ENCODE results near the gene ING5.
"Not testable (repeated sequence)": the region's sequence is repeated elsewhere in the genome, so short reads cannot be mapped to it uniquely, and the experiment has no call there.

Gene ING5

DNA sequence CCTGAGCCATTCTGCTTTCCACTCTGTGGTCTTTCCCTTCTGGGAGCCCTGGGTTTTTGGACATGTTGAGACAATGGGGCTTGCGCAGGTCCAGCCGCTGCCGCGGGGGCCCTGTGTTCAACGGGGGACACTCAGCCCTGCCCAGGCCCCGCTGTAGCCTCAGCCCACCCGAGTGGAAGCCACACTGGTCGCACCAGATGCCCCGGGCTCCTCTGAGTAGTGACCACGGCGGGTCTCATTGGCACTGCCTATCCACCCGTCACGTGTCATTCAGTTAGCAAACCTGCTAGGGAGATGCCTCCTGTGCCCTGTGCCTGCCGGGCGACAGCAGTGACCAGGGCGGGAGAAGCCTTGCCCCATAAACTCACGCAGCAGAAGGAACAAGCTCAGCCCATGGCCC, 51.7 kb downstream of the ING5 start:
- H3K4me3 Mint-ChIP-seq: no peak overlapping the region
- no peaks in the 10 kb centered on the region for H3K9me3 Mint-ChIP-seq
- DNase-seq (no peak), ATAC-seq (replicated peaks) (no peak)
- H3K27ac Mint-ChIP-seq: no peak overlapping the region
- H3K4me1 Mint-ChIP-seq (ENCODE audit: low read depth in 2 of 2): peaks cover 0 to 3% of the 10 kb centered on the region in 2 donors
- peaks cover 28% of the 10 kb centered on the region for H3K36me3 Mint-ChIP-seq (ENCODE audit: insufficient read depth)
- H3K27me3 Mint-ChIP-seq: no peaks in the 10 kb centered on the region

DNA sequence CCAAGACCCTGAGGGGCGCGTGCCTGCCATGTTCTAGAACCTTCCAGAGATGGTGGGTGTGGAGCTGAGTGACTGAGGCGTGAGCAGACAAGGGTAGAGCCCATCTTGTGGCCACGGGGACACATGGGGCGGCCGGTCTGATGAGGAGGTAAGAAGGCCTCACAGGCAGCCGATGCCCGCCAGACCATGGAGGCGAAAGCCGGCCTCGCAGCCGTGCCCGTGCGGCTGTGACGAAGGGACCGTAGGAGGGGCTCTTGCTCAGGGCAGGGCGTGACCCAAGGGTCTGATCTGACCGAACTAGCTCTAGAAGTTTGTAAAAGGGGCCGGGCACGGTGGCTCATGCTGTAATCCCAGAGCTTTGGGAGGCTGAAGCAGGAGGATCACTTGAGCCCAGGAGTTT, 52.2 kb downstream of the ING5 start:
- H3K4me3 Mint-ChIP-seq: no peak overlapping the region
- no peaks in the 10 kb centered on the region for H3K27me3 Mint-ChIP-seq
- peaks cover 0 to 3% of the 10 kb centered on the region in 2 donors for H3K4me1 Mint-ChIP-seq (ENCODE audit: low read depth in 2 of 2)
- no peak for DNase-seq
- no peak for ATAC-seq (replicated peaks)
- H3K27ac Mint-ChIP-seq: no peak overlapping the region
- H3K36me3 Mint-ChIP-seq (ENCODE audit: insufficient read depth): peaks cover 31% of the 10 kb centered on the region
- H3K9me3 Mint-ChIP-seq: no peaks in the 10 kb centered on the region

DNA sequence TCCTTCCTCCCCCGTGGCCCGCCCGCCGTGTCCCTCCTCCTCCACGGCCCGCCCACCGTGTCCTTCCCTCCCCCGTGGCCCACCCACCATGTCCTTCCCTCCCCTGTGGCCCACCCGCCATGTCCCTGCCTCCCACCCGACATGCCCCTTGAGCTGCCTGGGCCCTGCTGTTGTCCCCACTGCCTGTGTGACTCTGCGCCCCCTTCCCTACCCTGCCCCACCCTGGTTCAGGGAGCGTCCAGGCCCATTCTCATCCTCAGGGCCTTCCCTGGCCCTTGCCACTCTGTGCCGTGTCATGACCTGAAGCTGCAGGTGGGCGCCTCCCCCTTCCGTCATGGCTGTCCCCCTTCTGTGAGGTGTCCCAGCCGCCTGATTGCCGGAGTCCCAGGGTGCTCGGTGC, 53.3 kb downstream of the ING5 start:
- no peak overlapping the region for H3K27ac Mint-ChIP-seq
- no peaks in the 10 kb centered on the region for H3K9me3 Mint-ChIP-seq
- H3K27me3 Mint-ChIP-seq: no peaks in the 10 kb centered on the region
- H3K36me3 Mint-ChIP-seq (ENCODE audit: insufficient read depth): peaks cover 35% of the 10 kb centered on the region
- no peak for DNase-seq
- H3K4me3 Mint-ChIP-seq: no peak overlapping the region
- H3K4me1 Mint-ChIP-seq (ENCODE audit: low read depth in 2 of 2): peaks cover 0 to 6% of the 10 kb centered on the region in 2 donors
- ATAC-seq (replicated peaks): no peak

DNA sequence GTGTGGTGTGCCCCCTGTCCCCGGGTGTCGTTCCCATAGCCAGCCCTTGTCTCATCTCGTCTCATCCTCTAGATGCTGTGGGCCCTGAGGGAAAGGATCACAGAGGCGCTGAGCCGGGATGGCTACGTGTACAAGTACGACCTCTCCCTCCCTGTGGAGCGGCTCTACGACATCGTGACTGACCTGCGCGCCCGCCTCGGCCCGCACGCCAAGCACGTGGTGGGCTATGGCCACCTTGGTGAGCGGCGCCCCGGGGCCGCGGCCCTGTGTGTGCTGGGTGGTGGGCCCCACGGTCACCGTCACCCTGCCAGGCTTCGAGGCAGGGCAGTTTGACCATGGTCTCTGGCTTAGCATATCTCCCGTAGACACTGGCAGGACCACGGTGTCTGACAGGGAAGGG, 53.9 kb downstream of the ING5 start:
- ATAC-seq (replicated peaks) (no peak), DNase-seq (no peak)
- peaks cover 2 to 7% of the 10 kb centered on the region in 2 donors for H3K4me1 Mint-ChIP-seq (ENCODE audit: low read depth in 2 of 2)
- H3K9me3 Mint-ChIP-seq: peaks cover 0 to under 1% of the 10 kb centered on the region in 2 donors
- H3K27me3 Mint-ChIP-seq: no peaks in the 10 kb centered on the region
- H3K4me3 Mint-ChIP-seq: no peak overlapping the region
- no peak overlapping the region for H3K27ac Mint-ChIP-seq
- peaks cover 39% of the 10 kb centered on the region for H3K36me3 Mint-ChIP-seq (ENCODE audit: insufficient read depth)

DNA sequence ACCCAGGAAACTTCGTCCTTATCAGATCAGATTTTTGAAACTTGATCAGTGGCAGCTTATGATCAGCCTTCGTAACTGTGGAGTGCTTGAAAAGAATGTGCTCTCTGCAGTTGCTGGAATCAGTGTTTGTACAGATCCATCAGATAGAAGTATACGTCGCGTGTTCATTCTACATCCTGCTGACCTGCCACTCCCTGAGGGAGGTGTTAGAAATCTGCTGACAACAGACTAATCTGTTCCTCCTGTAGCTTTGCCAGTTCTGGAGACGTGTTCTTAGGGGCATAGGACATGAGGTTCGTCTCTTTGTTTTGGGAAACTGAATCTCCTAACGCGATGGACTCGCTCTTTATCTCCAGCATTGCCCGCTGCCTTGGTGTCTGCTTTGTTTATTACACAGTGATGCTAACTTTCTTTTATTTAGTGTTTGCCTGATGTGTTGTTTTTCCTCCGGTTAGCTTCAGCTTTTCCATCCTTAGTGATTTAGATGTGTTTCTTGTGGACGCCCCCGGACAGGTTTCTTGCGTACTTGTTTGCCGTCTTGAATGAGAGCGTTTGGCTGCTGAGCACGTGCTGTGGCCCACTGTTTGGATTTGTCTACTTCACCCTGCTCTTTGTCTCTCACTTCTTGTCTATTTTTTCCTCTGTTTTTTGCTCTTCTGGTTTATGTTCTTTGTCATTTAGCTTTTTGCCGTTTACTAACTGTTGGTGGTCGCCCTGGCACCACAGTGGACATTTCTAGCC, 57.4 kb downstream of the ING5 start:
- ATAC-seq (replicated peaks) (no peak), DNase-seq (no peak)
- Mint-ChIP-seq H3K4me1 (ENCODE audit: low read depth in 2 of 2) (peaks cover 26 to 30% of the 10 kb centered on the region in 2 donors), H3K27me3 (no peaks in the 10 kb centered on the region), H3K4me3 (peak overlapping the region in 1 of 2 donors; percentile 22), H3K27ac (peak overlapping the region in 1 of 2 donors; percentile 30), H3K9me3 (peaks cover 0 to 2% of the 10 kb centered on the region in 2 donors), H3K36me3 (ENCODE audit: insufficient read depth) (peaks cover 63% of the 10 kb centered on the region)

DNA sequence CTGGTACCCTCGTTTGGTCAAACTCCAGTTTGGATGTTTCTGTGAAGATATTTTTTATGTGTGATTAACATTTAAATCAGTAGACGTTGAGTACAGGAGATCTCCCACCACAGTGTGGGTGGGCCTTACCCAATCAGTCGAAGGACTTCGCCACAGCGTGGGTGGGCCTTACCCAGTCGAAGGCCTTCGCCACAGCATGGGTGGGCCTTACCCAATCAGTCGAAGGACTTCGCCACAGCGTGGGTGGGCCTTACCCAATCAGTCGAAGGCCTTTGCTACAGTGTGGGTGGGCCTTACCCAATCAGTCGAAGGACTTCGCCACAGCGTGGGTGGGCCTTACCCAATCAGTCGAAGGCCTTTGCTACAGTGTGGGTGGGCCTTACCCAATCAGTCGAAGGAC, 58.1 kb downstream of the ING5 start:
- peak overlapping the region in 1 of 2 donors; percentile 30 for H3K27ac Mint-ChIP-seq
- not testable (repeated sequence) for H3K27me3 Mint-ChIP-seq

DNA sequence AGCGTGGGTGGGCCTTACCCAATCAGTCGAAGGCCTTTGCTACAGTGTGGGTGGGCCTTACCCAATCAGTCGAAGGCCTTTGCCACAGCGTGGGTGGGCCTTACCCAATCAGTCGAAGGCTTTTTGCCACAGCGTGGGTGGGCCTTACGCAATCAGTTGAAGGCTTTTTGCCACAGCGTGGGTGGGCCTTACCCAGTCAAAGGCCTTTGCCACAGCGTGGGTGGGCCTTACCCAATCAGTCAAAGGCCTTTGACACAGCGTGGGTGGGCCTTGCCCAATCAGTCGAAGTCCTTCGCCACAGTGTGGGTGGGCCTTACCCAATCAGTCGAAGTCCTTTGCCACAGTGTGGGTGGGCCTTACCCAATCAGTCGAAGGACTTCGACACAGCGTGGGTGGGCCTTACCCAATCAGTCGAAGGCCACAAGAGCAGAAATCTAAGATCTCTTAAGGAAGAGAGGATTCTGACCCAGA, 58.5 kb downstream of the ING5 start:
- H3K27me3 Mint-ChIP-seq: no peaks in the 10 kb centered on the region
- ATAC-seq (replicated peaks) (no peak), DNase-seq (no peak)
- H3K36me3 Mint-ChIP-seq (ENCODE audit: insufficient read depth): peaks cover 61% of the 10 kb centered on the region
- H3K27ac Mint-ChIP-seq: peak overlapping the region; percentile 87 to 89
- peaks cover 29 to 34% of the 10 kb centered on the region in 2 donors for H3K4me1 Mint-ChIP-seq (ENCODE audit: low read depth in 2 of 2)
- no peak overlapping the region for H3K4me3 Mint-ChIP-seq
- H3K9me3 Mint-ChIP-seq: peaks cover 0 to 2% of the 10 kb centered on the region in 2 donors

More for the DNA sequence above, 58.1 kb downstream of the ING5 start:
- H3K4me3 Mint-ChIP-seq; H3K9me3 Mint-ChIP-seq; ATAC-seq (replicated peaks); DNase-seq: not testable (repeated sequence)
- Mint-ChIP-seq H3K36me3 (ENCODE audit: insufficient read depth) (peaks cover 61% of the 10 kb centered on the region), H3K4me1 (ENCODE audit: low read depth in 2 of 2) (peaks cover 29 to 34% of the 10 kb centered on the region in 2 donors)

DNA sequence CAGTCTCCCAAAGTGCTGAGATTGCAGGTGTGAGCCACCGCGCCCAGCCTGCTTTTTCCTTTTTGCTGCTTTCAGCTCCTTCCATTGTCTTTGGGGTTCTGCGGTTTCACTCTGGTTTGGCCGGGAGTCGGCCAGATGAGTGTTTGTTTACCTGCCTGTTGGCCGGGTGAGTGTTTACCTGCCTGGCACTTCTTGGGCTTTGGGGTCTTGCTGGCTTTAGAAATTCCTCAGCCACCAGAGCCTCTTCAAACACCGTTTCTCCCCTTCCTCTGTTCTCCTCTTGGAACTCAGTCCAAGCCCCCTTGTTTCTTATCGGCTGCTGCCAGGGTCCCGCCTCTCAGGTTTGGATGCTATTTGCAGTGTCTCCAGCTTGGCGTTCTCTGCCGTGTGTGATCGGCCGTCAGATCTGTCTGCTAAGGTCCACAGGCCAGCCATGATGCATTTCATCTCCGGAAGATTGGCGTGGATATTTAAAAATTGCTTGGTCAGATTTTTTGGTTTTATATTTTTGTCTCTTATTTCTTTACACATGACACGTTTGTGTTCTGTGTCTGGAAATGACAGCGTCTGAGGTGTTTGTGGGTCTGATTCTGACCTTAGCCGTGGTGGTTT, 60.6 kb downstream of the ING5 start:
- DNase-seq: no peak
- no peak for ATAC-seq (replicated peaks)
- H3K27me3 Mint-ChIP-seq: no peaks in the 10 kb centered on the region

DNA sequence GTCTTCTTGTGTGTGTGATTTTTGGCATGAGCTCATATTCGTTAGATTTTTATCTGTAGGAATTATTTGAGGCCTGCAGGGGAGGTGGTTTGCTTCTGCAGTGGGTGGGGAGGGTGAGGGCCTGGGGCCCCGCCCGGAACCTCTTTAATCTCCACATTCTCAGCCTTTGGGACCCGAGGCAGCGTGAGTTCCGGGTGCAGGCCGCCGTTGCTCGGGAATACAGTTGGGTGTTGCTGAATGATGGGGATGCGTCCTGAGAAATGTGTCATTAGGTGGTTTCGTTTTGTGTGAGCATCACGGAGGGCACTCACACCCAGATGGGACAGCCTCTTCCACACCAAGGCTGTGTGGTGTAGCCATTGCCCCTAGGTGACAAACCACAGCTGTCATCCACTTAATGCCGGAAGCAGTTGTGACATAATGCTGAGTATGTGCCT, 61.1 kb downstream of the ING5 start:
- no peaks in the 10 kb centered on the region for H3K27me3 Mint-ChIP-seq
- peaks cover 48% of the 10 kb centered on the region for H3K36me3 Mint-ChIP-seq (ENCODE audit: insufficient read depth)
- peaks cover 0 to 2% of the 10 kb centered on the region in 2 donors for H3K9me3 Mint-ChIP-seq
- peaks cover 29 to 34% of the 10 kb centered on the region in 2 donors for H3K4me1 Mint-ChIP-seq (ENCODE audit: low read depth in 2 of 2)
- peak overlapping the region; percentile 85 to 87 for H3K4me3 Mint-ChIP-seq
- ATAC-seq (replicated peaks) (peak; percentile 82), DNase-seq (peak; percentile 81 to 87 (median 84))
- peak overlapping the region; percentile 96 to 99 for H3K27ac Mint-ChIP-seq

More for the DNA sequence above, 60.6 kb downstream of the ING5 start:
- H3K4me1 Mint-ChIP-seq (ENCODE audit: low read depth in 2 of 2): peaks cover 29 to 34% of the 10 kb centered on the region in 2 donors
- peak overlapping the region; percentile 85 to 87 for H3K4me3 Mint-ChIP-seq
- peak overlapping the region; percentile 96 to 99 for H3K27ac Mint-ChIP-seq
- H3K36me3 Mint-ChIP-seq (ENCODE audit: insufficient read depth): peaks cover 48% of the 10 kb centered on the region
- peaks cover 0 to 2% of the 10 kb centered on the region in 2 donors for H3K9me3 Mint-ChIP-seq

DNA sequence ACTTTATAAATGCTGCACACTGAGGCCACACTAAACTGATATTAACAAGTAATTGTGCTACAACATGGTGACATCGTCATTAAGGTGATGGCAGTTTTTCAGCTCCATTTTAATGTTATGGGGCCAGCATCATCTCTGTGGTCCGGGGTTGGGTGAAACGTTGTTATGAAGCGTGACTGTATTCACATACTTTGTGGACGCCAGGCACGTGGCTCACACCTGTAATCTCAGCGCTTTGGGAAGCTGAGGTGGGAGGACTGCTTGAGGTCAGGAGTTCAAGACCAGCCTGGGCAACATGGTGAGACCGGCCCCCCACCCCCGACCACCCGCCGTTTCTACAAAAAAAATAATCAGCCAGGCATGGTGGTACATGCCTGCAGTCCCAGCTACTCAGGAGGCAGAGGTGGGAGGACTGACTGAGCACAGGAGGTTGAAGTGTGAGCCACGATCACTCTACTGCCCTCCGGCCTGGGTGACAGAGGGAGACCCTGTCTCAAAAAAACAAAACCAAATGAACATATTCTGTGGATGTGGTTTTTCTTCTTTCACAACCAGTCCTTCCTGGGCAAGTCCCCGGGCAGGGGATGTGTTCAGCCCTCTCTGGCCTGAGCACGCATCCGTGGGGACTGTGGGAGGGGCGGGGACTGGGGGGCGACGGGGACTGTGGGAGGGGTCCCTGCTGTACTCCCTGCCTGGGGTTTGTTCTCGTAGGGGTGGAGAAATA, 61.9 kb downstream of the ING5 start:
- peak in 2 of 3 experiments; percentile 55 to 56 for DNase-seq
- H3K4me3 Mint-ChIP-seq: peak overlapping the region; percentile 85 to 87
- H3K9me3 Mint-ChIP-seq: peaks cover 0 to 2% of the 10 kb centered on the region in 2 donors
- ATAC-seq (replicated peaks): peak; percentile 54
- peaks cover 48% of the 10 kb centered on the region for H3K36me3 Mint-ChIP-seq (ENCODE audit: insufficient read depth)
- H3K27me3 Mint-ChIP-seq: no peaks in the 10 kb centered on the region
- H3K27ac Mint-ChIP-seq: peak overlapping the region; percentile 96 to 99
- H3K4me1 Mint-ChIP-seq (ENCODE audit: low read depth in 2 of 2): peaks cover 29 to 34% of the 10 kb centered on the region in 2 donors

DNA sequence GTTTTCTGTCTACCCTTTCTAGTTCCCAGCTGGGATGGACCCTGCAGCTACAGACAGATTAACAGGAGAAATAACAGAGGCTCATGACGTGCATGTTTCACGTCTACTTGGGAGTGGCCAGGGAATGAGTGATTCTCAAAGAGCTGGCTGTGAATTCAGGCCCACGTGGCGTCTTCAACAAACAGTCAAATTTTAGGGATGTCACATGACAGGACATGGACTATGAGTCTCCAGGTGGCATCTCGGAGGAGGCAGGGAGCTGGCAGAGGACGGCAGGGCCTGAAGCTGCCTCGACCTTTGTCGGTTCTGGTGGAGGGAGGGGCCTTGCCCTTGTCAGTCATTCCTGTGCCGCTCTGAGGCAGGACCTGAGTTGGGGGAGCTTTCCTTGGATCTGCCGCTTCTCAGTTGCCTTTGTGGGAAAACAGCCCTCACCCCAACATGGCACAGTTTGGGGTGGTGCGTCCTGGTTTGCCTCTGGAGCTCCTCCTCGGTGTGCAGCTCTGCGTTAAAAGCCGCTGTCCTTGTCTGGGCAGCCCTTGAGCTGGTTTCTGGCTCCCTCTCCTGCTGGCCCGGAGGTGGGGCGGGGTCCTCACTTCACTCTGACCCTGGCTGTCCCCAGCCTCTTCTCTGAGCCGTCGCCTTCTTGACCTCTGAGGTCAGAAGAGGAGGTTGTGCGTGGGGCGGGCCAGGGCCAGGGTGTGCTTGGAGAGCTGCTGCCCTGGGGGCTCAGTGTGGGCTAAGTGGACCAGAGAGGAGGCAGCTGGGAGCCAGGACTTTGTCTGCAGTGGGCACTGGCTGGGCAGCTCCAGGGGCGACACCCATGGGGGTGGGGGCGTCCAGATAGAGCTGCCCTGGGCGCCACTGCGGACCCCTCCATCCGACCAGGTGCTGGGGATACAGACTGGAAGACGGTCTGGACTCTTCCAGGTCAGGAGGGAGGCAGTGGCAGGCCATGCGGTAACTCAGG, 62.7 kb downstream of the ING5 start:
- Mint-ChIP-seq H3K36me3 (ENCODE audit: insufficient read depth) (peaks cover 40% of the 10 kb centered on the region), H3K4me3 (peak overlapping the region; percentile 85 to 87), H3K27ac (peak overlapping the region; percentile 96 to 99), H3K9me3 (peaks cover 0 to 2% of the 10 kb centered on the region in 2 donors), H3K4me1 (ENCODE audit: low read depth in 2 of 2) (peaks cover 29% of the 10 kb centered on the region in 2 donors), H3K27me3 (no peaks in the 10 kb centered on the region)
- no peak for DNase-seq
- ATAC-seq (replicated peaks): no peak

DNA sequence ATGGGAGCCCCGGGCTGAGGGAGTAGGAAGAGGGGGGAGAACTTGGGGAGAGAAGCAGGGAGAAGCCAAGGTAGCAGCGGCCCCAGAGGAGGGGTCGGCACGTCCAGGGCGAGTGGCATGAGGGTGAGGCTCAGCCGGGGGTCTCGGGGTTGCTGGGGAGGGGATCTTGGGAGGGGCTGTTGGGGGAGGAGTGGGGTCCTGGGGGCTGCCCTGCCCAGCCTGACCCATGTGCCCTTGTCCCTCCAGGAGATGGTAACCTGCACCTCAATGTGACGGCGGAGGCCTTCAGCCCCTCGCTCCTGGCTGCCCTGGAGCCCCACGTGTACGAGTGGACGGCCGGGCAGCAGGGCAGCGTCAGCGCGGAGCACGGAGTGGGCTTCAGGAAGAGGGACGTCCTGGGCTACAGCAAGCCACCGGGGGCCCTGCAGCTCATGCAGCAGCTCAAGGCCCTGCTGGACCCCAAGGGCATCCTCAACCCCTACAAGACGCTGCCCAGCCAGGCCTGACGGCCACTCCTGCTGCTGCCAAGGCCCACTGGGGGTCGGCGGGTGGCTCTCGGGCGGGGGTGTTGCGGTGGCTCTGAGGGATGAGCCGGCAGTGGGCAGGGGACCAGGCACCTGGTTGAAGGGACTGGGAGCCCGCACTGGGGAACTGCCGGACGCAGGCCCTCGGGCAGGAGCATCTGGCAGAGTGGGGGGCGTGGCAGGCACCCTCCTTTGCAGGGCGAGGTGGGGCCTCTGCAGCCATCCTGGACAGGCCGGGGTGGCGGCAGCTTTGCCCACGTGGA, 65.8 kb downstream of the ING5 start:
- peaks cover 23 to 31% of the 10 kb centered on the region in 2 donors for H3K4me1 Mint-ChIP-seq (ENCODE audit: low read depth in 2 of 2)
- H3K27me3 Mint-ChIP-seq: no peaks in the 10 kb centered on the region
- no peak for DNase-seq
- H3K36me3 Mint-ChIP-seq (ENCODE audit: insufficient read depth): peaks cover 16% of the 10 kb centered on the region
- no peak overlapping the region for H3K27ac Mint-ChIP-seq
- H3K9me3 Mint-ChIP-seq: no peaks in the 10 kb centered on the region
- ATAC-seq (replicated peaks): no peak
- no peak overlapping the region for H3K4me3 Mint-ChIP-seq
